ENCODE measurements around the gene WDFY2. TPM values are rescaled to one million over a fixed set of nuclear protein-coding genes. Genes with fewer than 3 reads are reported as not detected.

The WDFY2 gene
- total and polyA plus RNA-seq, 2 of the 8 experiments (the other 6 are each of a cell fraction or from before 2014, with no cell fraction given), result 13.9 to 29.0 TPM

- H3K4me1 ChIP-seq (replicated peaks in 1 of 4; ENCODE audit: control insufficient read depth in 3 of 4, insufficient read depth in 4 of 4, low read length in 3 of 4), result no peaks in the 10 kb centered on the region
- no peak overlapping the region for H3K18ac ChIP-seq (ENCODE audit: extremely low read depth, low read length)
- no peak overlapping the region for H3K9ac ChIP-seq (replicated peaks in 1 of 4; ENCODE audit: extremely low read depth in 1 of 4, low read depth in 3 of 4, low read length in 3 of 4)
- no peak overlapping the region for H3K27ac ChIP-seq (ENCODE audit: low read depth, low read length)
- H3K27me3 ChIP-seq (replicated peaks in 1 of 4; ENCODE audit: control insufficient read depth in 3 of 4, extremely low read depth in 1 of 4, insufficient read depth in 3 of 4, low read length in 3 of 4), result no peaks in the 10 kb centered on the region
- no peak overlapping the region for H2BK15ac ChIP-seq (ENCODE audit: low read length)
- H3K4ac ChIP-seq (replicated peaks; ENCODE audit: insufficient read length, low read depth, low read length), result no peak overlapping the region
- H3K4me2 ChIP-seq (ENCODE audit: insufficient read depth in 1 of 2, low read depth in 2 of 2, low read length in 2 of 2), result no peak overlapping the region
- no peak overlapping the region for H2AK5ac ChIP-seq (ENCODE audit: low read depth, low read length)
- no peak overlapping the region for H2BK12ac ChIP-seq (ENCODE audit: low read depth, low read length)
- H2BK120ac ChIP-seq (replicated peaks; ENCODE audit: low read depth, low read length), result no peak overlapping the region
- H4K91ac ChIP-seq (replicated peaks; ENCODE audit: insufficient read length, low read length), result no peak overlapping the region
- H3K79me1 ChIP-seq (ENCODE audit: low read depth, low read length), result no peaks in the 10 kb centered on the region
- no peak overlapping the region for H4K8ac ChIP-seq (ENCODE audit: extremely low read depth, insufficient read depth, low read length)
- H2BK5ac ChIP-seq (ENCODE audit: low read depth, low read length), result no peak overlapping the region
- H3K4me3 ChIP-seq (ENCODE audit: extremely low read depth in 1 of 4, insufficient read depth in 2 of 4, low read depth in 3 of 4, low read length in 4 of 4), result no peak overlapping the region
- ChIA-PET POLR2A (ENCODE audit: partially characterized antibody) (no interaction called here), CTCF (ENCODE audit: partially characterized antibody) (no interaction called here)
- H4K20me1 ChIP-seq (replicated peaks in 1 of 2; ENCODE audit: control insufficient read depth in 1 of 2, insufficient read depth in 2 of 2, low read length in 2 of 2), result no peaks in the 10 kb centered on the region
- no peak overlapping the region for H2BK20ac ChIP-seq (ENCODE audit: low read length)
- FAIRE-seq (no peak), DNase-seq (ENCODE audit: low read depth in 1 of 2, low spot score in 2 of 2) (no peak)
- no peak overlapping the region for H3K14ac ChIP-seq (ENCODE audit: insufficient read length)
- H3K79me2 ChIP-seq (ENCODE audit: control insufficient read depth in 1 of 2, insufficient read depth in 2 of 2, low read length in 2 of 2), result 0 out of 4 replicates have a peak, but pooled peaks cover 0 to 1% of the 10 kb centered on the region in 2 experiments
- H3K9me3 ChIP-seq (ENCODE audit: insufficient read depth in 2 of 2, low read depth in 1 of 2, low read length in 1 of 2), result no peaks in the 10 kb centered on the region
- H2AFZ ChIP-seq (ENCODE audit: low read length), result no peak overlapping the region
- no peaks in the 10 kb centered on the region for H3K23me2 ChIP-seq (ENCODE audit: low read depth, low read length)
- no peak overlapping the region for H4K5ac ChIP-seq (ENCODE audit: insufficient read length, low read depth, low read length)
- no peak overlapping the region for H3K23ac ChIP-seq (ENCODE audit: insufficient read length)
- H3K36me3 ChIP-seq (ENCODE audit: control insufficient read depth in 2 of 4, insufficient read depth in 4 of 4, low read length in 3 of 4), result peaks cover 0 to 4% (median 0%) of the 10 kb centered on the region in 4 experiments; a peak in 1 of 8 replicates
- H3K56ac ChIP-seq (replicated peaks; ENCODE audit: insufficient read length, low read depth, low read length), result no peak overlapping the region
- WGBS, 2 experiments (ENCODE audit: extremely low coverage in 1 of 2, insufficient coverage in 1 of 2, insufficient read length in 1 of 2, insufficient replicate concordance in 2 of 2, low coverage in 1 of 2, low lambda C conversion rate in 2 of 2, missing lambda C conversion rate in 1 of 2), result 94% methylated on average over 3 of the region's 3 CpGs; no CpG with 5 or more reads in 1 of the 2 experiments
Measured at GRCh38 chr13:51704399-51705313, 120.4 kb downstream of the WDFY2 start.

Measured in H1 (cell line).